Measurements from ENCODE around the gene POLR1E. TPM values are rescaled to one million over a fixed set of nuclear protein-coding genes. Genes with fewer than 3 reads are reported as not detected.
A peak's percentile ranks its signal among the peaks of the same experiment; 100 is the strongest.

POLR1E gene
- total and polyA plus RNA-seq, 9 of the 15 experiments (the other 6 are each of a cell fraction or from before 2014, with no cell fraction given), result 18.9 to 102 (median 74.4) TPM

DNA sequence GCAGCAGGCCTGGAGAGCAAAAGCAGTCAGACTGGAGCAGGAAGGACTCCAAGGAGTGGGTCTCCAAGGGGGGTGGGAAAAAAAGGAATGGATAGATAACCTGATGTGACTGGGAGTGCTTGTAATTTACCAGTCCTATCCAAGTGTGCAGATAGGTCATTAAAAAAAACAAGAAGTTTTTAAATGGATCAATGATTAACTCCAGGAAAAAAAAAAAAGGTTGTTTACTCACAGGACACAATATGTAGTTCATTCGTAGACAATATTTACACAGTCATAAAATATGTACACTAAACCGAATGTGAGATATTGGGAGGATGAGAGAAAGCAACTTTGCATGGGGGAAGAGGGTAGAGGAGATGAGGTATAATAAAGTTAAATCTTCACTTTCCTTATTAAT is 40.9 kb upstream of the POLR1E start:
- peaks cover 44% of the 10 kb centered on the region for H3K79me2 ChIP-seq (ENCODE audit: control insufficient read depth, insufficient read depth, low read length)
- FAIRE-seq, result no peak

More for the DNA sequence above, 40.9 kb upstream of the POLR1E start:
- H4K20me1 ChIP-seq (replicated peaks; ENCODE audit: control insufficient read depth, insufficient read depth, low read length), result peaks cover 11% of the 10 kb centered on the region; the same call in 1 of the 2 replicates
- TF ChIP-seq, protein P1, sequence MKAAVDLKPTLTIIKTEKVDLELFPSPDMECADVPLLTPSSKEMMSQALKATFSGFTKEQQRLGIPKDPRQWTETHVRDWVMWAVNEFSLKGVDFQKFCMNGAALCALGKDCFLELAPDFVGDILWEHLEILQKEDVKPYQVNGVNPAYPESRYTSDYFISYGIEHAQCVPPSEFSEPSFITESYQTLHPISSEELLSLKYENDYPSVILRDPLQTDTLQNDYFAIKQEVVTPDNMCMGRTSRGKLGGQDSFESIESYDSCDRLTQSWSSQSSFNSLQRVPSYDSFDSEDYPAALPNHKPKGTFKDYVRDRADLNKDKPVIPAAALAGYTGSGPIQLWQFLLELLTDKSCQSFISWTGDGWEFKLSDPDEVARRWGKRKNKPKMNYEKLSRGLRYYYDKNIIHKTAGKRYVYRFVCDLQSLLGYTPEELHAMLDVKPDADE (conservative IDR thresholded peaks at IDR 0.05; ENCODE audit: control insufficient read depth, low read depth, low read length), result no peak
- TF ChIP-seq, protein P2, sequence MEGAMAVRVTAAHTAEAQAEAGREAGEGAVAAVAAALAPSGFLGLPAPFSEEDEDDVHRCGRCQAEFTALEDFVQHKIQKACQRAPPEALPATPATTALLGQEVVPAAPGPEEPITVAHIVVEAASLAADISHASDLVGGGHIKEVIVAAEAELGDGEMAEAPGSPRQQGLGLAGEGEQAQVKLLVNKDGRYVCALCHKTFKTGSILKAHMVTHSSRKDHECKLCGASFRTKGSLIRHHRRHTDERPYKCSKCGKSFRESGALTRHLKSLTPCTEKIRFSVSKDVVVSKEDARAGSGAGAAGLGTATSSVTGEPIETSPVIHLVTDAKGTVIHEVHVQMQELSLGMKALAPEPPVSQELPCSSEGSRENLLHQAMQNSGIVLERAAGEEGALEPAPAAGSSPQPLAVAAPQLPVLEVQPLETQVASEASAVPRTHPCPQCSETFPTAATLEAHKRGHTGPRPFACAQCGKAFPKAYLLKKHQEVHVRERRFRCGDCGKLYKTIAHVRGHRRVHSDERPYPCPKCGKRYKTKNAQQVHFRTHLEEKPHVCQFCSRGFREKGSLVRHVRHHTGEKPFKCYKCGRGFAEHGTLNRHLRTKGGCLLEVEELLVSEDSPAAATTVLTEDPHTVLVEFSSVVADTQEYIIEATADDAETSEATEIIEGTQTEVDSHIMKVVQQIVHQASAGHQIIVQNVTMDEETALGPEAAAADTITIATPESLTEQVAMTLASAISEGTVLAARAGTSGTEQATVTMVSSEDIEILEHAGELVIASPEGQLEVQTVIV (CRISPR knock-in tag; IDR thresholded peaks at IDR 0.05; ENCODE audit: borderline replicate concordance), result no peak
- TF ChIP-seq, protein P3, sequence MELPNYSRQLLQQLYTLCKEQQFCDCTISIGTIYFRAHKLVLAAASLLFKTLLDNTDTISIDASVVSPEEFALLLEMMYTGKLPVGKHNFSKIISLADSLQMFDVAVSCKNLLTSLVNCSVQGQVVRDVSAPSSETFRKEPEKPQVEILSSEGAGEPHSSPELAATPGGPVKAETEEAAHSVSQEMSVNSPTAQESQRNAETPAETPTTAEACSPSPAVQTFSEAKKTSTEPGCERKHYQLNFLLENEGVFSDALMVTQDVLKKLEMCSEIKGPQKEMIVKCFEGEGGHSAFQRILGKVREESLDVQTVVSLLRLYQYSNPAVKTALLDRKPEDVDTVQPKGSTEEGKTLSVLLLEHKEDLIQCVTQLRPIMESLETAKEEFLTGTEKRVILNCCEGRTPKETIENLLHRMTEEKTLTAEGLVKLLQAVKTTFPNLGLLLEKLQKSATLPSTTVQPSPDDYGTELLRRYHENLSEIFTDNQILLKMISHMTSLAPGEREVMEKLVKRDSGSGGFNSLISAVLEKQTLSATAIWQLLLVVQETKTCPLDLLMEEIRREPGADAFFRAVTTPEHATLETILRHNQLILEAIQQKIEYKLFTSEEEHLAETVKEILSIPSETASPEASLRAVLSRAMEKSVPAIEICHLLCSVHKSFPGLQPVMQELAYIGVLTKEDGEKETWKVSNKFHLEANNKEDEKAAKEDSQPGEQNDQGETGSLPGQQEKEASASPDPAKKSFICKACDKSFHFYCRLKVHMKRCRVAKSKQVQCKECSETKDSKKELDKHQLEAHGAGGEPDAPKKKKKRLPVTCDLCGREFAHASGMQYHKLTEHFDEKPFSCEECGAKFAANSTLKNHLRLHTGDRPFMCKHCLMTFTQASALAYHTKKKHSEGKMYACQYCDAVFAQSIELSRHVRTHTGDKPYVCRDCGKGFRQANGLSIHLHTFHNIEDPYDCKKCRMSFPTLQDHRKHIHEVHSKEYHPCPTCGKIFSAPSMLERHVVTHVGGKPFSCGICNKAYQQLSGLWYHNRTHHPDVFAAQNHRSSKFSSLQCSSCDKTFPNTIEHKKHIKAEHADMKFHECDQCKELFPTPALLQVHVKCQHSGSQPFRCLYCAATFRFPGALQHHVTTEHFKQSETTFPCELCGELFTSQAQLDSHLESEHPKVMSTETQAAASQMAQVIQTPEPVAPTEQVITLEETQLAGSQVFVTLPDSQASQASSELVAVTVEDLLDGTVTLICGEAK (IDR thresholded peaks at IDR 0.05), result no peak
- TF ChIP-seq, protein P3 (CRISPR knock-in tag; IDR thresholded peaks at IDR 0.05), result no peak
- no peak for TF ChIP-seq ZNF408 (CRISPR knock-in tag; IDR thresholded peaks at IDR 0.05; ENCODE audit: low read depth)
- no peak for TF ChIP-seq CCAR2 (IDR thresholded peaks at IDR 0.05; ENCODE audit: low read depth, low read length)
- TF ChIP-seq, protein P4, sequence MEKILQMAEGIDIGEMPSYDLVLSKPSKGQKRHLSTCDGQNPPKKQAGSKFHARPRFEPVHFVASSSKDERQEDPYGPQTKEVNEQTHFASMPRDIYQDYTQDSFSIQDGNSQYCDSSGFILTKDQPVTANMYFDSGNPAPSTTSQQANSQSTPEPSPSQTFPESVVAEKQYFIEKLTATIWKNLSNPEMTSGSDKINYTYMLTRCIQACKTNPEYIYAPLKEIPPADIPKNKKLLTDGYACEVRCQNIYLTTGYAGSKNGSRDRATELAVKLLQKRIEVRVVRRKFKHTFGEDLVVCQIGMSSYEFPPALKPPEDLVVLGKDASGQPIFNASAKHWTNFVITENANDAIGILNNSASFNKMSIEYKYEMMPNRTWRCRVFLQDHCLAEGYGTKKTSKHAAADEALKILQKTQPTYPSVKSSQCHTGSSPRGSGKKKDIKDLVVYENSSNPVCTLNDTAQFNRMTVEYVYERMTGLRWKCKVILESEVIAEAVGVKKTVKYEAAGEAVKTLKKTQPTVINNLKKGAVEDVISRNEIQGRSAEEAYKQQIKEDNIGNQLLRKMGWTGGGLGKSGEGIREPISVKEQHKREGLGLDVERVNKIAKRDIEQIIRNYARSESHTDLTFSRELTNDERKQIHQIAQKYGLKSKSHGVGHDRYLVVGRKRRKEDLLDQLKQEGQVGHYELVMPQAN (IDR thresholded peaks at IDR 0.05; ENCODE audit: borderline replicate concordance), result no peak
- ChIA-PET POLR2A (interaction anchor here (0.8 to 1.7 kb wide), 4 partner anchors 8 to 12 kb away, joined by 4 read pairs; no protein-coding TSS in a partner anchor), CTCF (ENCODE audit: low intra/inter-chr PET ratio) (no interaction called here)
- no peaks in the 10 kb centered on the region for H3K27me3 ChIP-seq (ENCODE audit: control insufficient read depth in 2 of 2, insufficient read depth in 2 of 2, low read length in 2 of 2)
- no peak overlapping the region for H3K4me2 ChIP-seq (ENCODE audit: insufficient read depth, low read length)
- H3K9me3 ChIP-seq (replicated peaks; ENCODE audit: control insufficient read depth, insufficient read depth, low read depth, low read length), result no peaks in the 10 kb centered on the region
- ATAC-seq (no peak), DNase-seq (ENCODE audit: extremely low read depth in 1 of 4, low spot score in 3 of 4) (peak in 1 of 4 experiments; percentile 27)
- no TSS peak for BruUV-seq (replicated peaks)
- in situ Hi-C loops (cut with MboI), result no loop called here
- no peak overlapping the region for H2AFZ ChIP-seq (ENCODE audit: low read depth, low read length)
- no peaks in the 10 kb centered on the region for H3K4me1 ChIP-seq (replicated peaks in 1 of 2; ENCODE audit: control insufficient read depth in 2 of 2, insufficient read depth in 2 of 2, low read length in 2 of 2)
- H3K4me3 ChIP-seq, result no peak overlapping the region
- no peaks in the 10 kb centered on the region for H3K9me1 ChIP-seq (ENCODE audit: control insufficient read depth, insufficient read depth, low read length)
- no peak overlapping the region for H3K9ac ChIP-seq (ENCODE audit: insufficient read depth in 1 of 2, low read depth in 2 of 2, low read length in 2 of 2)
- H3K36me3 ChIP-seq (ENCODE audit: control insufficient read depth, insufficient read depth, low read length), result peaks cover 59% of the 10 kb centered on the region
- WGBS (ENCODE audit: insufficient coverage, low coverage, missing lambda C conversion rate), result 62% methylated on average over 2 of the region's 2 CpGs
- H3K27ac ChIP-seq (ENCODE audit: extremely low read depth, low read depth, low read length), result no peak overlapping the region
- intact Hi-C loops (cut with micrococcal nuclease), result no loop called here

Measured in K562 (cell line).